Activated naive CD8-positive, alpha-beta T cell treated with anti-CD3 and anti-CD28 coated beads, Interleukin-2, amount 50 U/mL, for 24 hours (primary cell): ENCODE data around the gene C3AR1.
A peak's percentile ranks its signal among the peaks of the same experiment; 100 is the strongest.
"Not testable (repeated sequence)": the region's sequence is repeated elsewhere in the genome, so short reads cannot be mapped to it uniquely, and the experiment has no call there.

ENCODE experiments used
- ATAC-seq: fragments of 150-1000 bp; cut with Tn5 transposase; one replicate; pipeline ENCODE4 v1.10.0; 2021
- DNase-seq: peaks from one replicate; pipeline ENCODE4 v3.0.0; 2021
- H3K27ac Mint-ChIP-seq: one replicate; pipeline ENCODE4 v1.8.0; 2021; ENCODE audit warnings: mild to moderate bottlenecking, mixed read lengths
- H3K27me3 Mint-ChIP-seq: one replicate; pipeline ENCODE4 v1.8.0; 2021; ENCODE audit warnings: mixed read lengths
- H3K36me3 Mint-ChIP-seq: one replicate; pipeline ENCODE4 v1.8.0; 2021; ENCODE audit warnings: low read depth, mixed read lengths
- H3K4me1 Mint-ChIP-seq: one replicate; pipeline ENCODE4 v1.8.0; 2021; ENCODE audit warnings: mixed read lengths
- H3K4me3 Mint-ChIP-seq: one replicate; pipeline ENCODE4 v1.8.0; 2021; ENCODE audit warnings: mild to moderate bottlenecking, moderate library complexity, mixed read lengths
- H3K9me3 Mint-ChIP-seq: one replicate; pipeline ENCODE4 v1.8.0; 2021; ENCODE audit warnings: mixed read lengths

C3AR1 gene

DNA sequence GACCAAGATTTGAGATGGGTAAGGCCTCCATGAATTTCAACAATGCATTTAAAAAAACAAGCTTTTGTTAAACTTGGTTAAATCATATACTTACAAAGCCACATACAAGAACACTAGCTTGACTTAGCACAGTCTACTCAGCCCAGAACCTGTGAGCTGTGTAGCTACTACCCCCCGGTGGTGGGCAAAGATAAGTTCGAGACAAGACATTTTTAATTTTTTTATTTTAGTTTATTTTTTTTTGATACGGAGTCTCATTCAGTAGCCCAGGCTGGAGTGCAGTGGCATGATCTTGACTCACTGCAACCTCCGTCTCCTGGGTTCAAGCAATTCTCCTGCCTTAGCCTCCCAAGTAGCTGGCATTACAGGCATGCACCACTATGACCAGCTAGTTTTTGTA lies 12.2 kb upstream of the C3AR1 start:
- peak; percentile 33 for ATAC-seq
- peak overlapping the region; percentile 30 for H3K4me3 Mint-ChIP-seq
- H3K4me1 Mint-ChIP-seq = peaks cover 45% of the 10 kb centered on the region

GRCh38 chr12:8077207-8077606 lies 11.0 kb upstream of the C3AR1 start:
- Mint-ChIP-seq H3K27ac (peak overlapping the region; percentile 44), H3K27me3 (no peaks in the 10 kb centered on the region)
- DNase-seq = no peak

More for the DNA sequence above, 12.2 kb upstream of the C3AR1 start:
- H3K27ac Mint-ChIP-seq = peak overlapping the region; percentile 34
- H3K9me3 Mint-ChIP-seq = no peaks in the 10 kb centered on the region
- peaks cover 2% of the 10 kb centered on the region for H3K36me3 Mint-ChIP-seq
- DNase-seq = peak; percentile 56
- no peaks in the 10 kb centered on the region for H3K27me3 Mint-ChIP-seq

GRCh38 chr12:8076366-8076765 lies 10.2 kb upstream of the C3AR1 start:
- Mint-ChIP-seq H3K4me1 (peaks cover 38% of the 10 kb centered on the region), H3K36me3 (no peaks in the 10 kb centered on the region), H3K9me3 (no peaks in the 10 kb centered on the region), H3K4me3 (no peak overlapping the region), H3K27me3 (no peaks in the 10 kb centered on the region), H3K27ac (no peak overlapping the region)
- DNase-seq (no peak), ATAC-seq (no peak)

More at GRCh38 chr12:8077207-8077606, 11.0 kb upstream of the C3AR1 start:
- ATAC-seq = no peak
- no peak overlapping the region for H3K4me3 Mint-ChIP-seq
- H3K9me3 Mint-ChIP-seq = no peaks in the 10 kb centered on the region
- H3K4me1 Mint-ChIP-seq = peaks cover 38% of the 10 kb centered on the region
- no peaks in the 10 kb centered on the region for H3K36me3 Mint-ChIP-seq

GRCh38 chr12:8075935-8076334 lies 9.8 kb upstream of the C3AR1 start:
- Mint-ChIP-seq H3K4me3 (no peak overlapping the region), H3K27me3 (no peaks in the 10 kb centered on the region), H3K27ac (no peak overlapping the region), H3K4me1 (peaks cover 34% of the 10 kb centered on the region), H3K36me3 (no peaks in the 10 kb centered on the region), H3K9me3 (no peaks in the 10 kb centered on the region)
- no peak for DNase-seq
- no peak for ATAC-seq

DNA sequence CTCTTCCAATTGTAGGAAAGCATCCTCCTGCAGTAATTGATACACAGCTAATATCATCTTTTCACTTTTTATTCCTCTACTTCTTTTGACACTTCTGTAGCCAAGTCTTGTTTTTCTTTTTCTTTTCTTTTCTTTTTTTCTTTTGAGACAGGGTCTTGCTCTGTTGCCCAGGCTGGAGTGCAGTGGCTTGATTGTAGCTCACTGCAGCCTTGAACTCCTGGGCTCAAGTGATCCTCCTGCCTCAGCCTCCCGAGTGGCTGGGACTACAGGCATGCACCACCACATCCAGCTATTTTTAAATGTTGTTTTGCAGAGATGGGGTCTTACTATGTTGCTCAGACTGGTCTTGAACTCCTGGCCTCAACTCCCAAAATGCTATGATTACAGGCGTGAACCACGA lies 5.7 kb upstream of the C3AR1 start:
- H3K27me3 Mint-ChIP-seq, ATAC-seq, DNase-seq, H3K9me3 Mint-ChIP-seq, H3K4me3 Mint-ChIP-seq, H3K36me3 Mint-ChIP-seq, H3K27ac Mint-ChIP-seq: not testable (repeated sequence)
- peaks cover 13% of the 10 kb centered on the region for H3K4me1 Mint-ChIP-seq

GRCh38 chr12:8069582-8069981 lies 3.4 kb upstream of the C3AR1 start:
- Mint-ChIP-seq H3K4me1 (peaks cover 35% of the 10 kb centered on the region), H3K27ac (no peak overlapping the region), H3K4me3 (no peak overlapping the region), H3K36me3 (no peaks in the 10 kb centered on the region), H3K27me3 (no peaks in the 10 kb centered on the region), H3K9me3 (no peaks in the 10 kb centered on the region)
- DNase-seq (no peak), ATAC-seq (no peak)

DNA sequence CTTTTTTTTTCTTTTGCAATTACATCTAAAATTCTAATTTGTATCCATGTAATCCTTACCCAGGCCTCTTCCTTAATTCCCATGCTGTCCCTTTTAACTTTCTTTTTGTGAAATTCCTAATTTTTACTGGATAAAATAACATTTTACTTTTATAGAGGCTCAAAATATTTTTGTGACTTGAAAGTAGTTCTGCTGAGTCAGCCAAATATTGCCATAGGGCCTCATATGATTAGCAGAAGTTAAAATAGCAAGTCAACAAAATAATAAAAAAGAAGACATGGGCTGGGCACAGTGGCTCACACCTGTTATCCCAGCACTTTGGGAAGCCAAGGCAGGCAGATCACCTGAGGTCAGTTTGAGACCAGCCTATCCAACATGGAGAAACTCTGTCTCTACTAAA lies 2.0 kb downstream of the C3AR1 start:
- no peak overlapping the region for H3K27ac Mint-ChIP-seq
- no peaks in the 10 kb centered on the region for H3K27me3 Mint-ChIP-seq
- peaks cover 28% of the 10 kb centered on the region for H3K4me1 Mint-ChIP-seq
- ATAC-seq = no peak
- H3K9me3 Mint-ChIP-seq = no peaks in the 10 kb centered on the region
- peaks cover 2% of the 10 kb centered on the region for H3K36me3 Mint-ChIP-seq
- no peak overlapping the region for H3K4me3 Mint-ChIP-seq
- DNase-seq = no peak

DNA sequence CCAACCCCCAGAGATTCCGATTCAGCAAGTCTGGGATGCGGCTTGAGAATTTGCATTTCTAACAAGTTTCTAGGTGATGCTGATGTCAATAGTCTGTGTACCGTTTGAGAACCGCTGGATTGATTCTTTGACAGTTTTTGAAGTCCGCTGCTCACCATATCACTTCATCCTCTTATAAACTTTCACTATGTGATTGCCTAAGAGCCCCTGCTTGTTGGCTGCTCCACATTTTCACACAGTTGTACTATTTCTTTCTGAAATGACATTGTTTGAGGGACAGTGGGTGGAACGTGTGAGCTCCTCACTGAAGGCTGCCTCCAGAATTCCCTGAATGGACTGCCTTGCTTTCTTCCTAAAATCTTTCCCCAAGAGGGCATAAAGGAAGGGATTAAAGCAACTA lies 7.7 kb downstream of the C3AR1 start:
- no peaks in the 10 kb centered on the region for H3K27me3 Mint-ChIP-seq
- DNase-seq (no peak), ATAC-seq (no peak)
- peaks cover 8% of the 10 kb centered on the region for H3K36me3 Mint-ChIP-seq
- no peak overlapping the region for H3K4me3 Mint-ChIP-seq
- no peak overlapping the region for H3K27ac Mint-ChIP-seq
- no peaks in the 10 kb centered on the region for H3K9me3 Mint-ChIP-seq
- H3K4me1 Mint-ChIP-seq = peaks cover 17% of the 10 kb centered on the region

DNA sequence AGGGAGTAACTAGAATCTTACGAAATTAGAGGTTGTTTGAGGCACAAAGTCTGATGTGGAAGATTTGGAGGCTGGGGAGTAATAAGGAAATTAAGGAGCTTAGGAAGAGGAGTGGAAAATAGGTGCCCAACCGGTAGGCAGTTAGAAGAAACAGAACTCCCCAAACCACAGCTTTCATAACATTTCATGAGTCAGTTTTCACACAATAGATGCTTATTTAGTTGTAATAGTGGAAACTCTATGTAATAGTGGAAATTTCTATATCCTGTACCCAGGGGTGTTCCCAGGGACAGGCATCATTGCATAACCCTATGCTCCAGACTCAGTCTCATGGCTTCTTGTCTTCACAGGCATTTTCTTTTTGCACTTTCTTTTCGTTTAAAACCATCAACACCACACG lies 8.3 kb downstream of the C3AR1 start:
- peak; percentile 90 for ATAC-seq
- Mint-ChIP-seq H3K4me1 (peaks cover 17% of the 10 kb centered on the region), H3K9me3 (no peaks in the 10 kb centered on the region), H3K36me3 (peaks cover 8% of the 10 kb centered on the region), H3K27ac (no peak overlapping the region), H3K27me3 (no peaks in the 10 kb centered on the region), H3K4me3 (no peak overlapping the region)
- DNase-seq = no peak

GRCh38 chr12:8057306-8057705 lies 8.9 kb downstream of the C3AR1 start:
- Mint-ChIP-seq H3K27me3 (no peaks in the 10 kb centered on the region), H3K9me3 (no peaks in the 10 kb centered on the region), H3K4me1 (peaks cover 17% of the 10 kb centered on the region), H3K27ac (no peak overlapping the region), H3K4me3 (no peak overlapping the region), H3K36me3 (peaks cover 12% of the 10 kb centered on the region)
- no peak for ATAC-seq
- DNase-seq = no peak

- Mint-ChIP-seq H3K27ac (no peak overlapping the region), H3K27me3 (no peaks in the 10 kb centered on the region), H3K4me1 (peaks cover 17% of the 10 kb centered on the region), H3K4me3 (no peak overlapping the region), H3K36me3 (peaks cover 20% of the 10 kb centered on the region), H3K9me3 (no peaks in the 10 kb centered on the region)
- ATAC-seq (no peak), DNase-seq (no peak)
Measured at GRCh38 chr12:8054816-8055215, 11.3 kb downstream of the C3AR1 start.

- no peaks in the 10 kb centered on the region for H3K9me3 Mint-ChIP-seq
- DNase-seq (no peak), ATAC-seq (no peak)
- H3K27ac Mint-ChIP-seq = no peak overlapping the region
- no peaks in the 10 kb centered on the region for H3K27me3 Mint-ChIP-seq
- H3K4me3 Mint-ChIP-seq = no peak overlapping the region
- H3K4me1 Mint-ChIP-seq = peaks cover 17% of the 10 kb centered on the region
- H3K36me3 Mint-ChIP-seq = peaks cover 36% of the 10 kb centered on the region
Measured at GRCh38 chr12:8052679-8053078, 13.5 kb downstream of the C3AR1 start.

- H3K4me1 Mint-ChIP-seq = peaks cover 14% of the 10 kb centered on the region
- H3K27ac Mint-ChIP-seq = no peak overlapping the region
- H3K27me3 Mint-ChIP-seq = no peaks in the 10 kb centered on the region
- H3K4me3 Mint-ChIP-seq = no peak overlapping the region
- DNase-seq = no peak
- no peaks in the 10 kb centered on the region for H3K9me3 Mint-ChIP-seq
- no peak for ATAC-seq
- peaks cover 53% of the 10 kb centered on the region for H3K36me3 Mint-ChIP-seq
Measured at GRCh38 chr12:8050600-8051250, 15.4 kb downstream of the C3AR1 start.

DNA sequence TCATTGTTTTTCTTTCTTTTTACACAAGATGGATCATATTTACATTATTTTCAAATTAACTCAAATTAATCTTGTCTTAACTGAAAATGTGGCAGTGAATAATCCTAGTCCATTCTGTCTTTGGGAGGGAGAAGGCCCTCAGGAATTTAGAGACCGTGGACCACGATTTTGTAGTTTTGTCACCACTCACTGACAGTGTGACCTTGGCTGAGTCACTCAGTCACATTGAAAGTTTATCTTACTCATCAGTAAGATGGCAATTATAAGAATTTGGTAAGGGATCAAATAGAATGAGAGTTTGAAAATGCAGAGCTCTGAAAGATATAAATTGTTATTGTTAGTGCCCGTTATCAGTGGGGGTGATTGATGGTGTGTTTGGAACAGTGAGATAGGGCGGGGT lies 17.3 kb downstream of the C3AR1 start:
- DNase-seq (no peak), ATAC-seq (peak; percentile 43)
- Mint-ChIP-seq H3K27me3 (no peaks in the 10 kb centered on the region), H3K36me3 (peaks cover 56% of the 10 kb centered on the region), H3K4me1 (peaks cover 14% of the 10 kb centered on the region), H3K9me3 (no peaks in the 10 kb centered on the region), H3K27ac (no peak overlapping the region), H3K4me3 (no peak overlapping the region)

- Mint-ChIP-seq H3K27ac (no peak overlapping the region), H3K4me3 (no peak overlapping the region), H3K36me3 (peaks cover 52% of the 10 kb centered on the region), H3K27me3 (no peaks in the 10 kb centered on the region), H3K9me3 (no peaks in the 10 kb centered on the region), H3K4me1 (peaks cover 14% of the 10 kb centered on the region)
- DNase-seq (no peak), ATAC-seq (no peak)
Measured at GRCh38 chr12:8047842-8048241, 18.3 kb downstream of the C3AR1 start.
